ENCODE data around the gene EIF3F. TPM values are rescaled to one million over a fixed set of nuclear protein-coding genes. Genes with fewer than 3 reads are reported as not detected.

EIF3F gene
- polyA plus RNA-seq, 2 of the 4 experiments (the other 2 are of a cell fraction), result 119 to 293 TPM

- TF ChIP-seq SREBF2 (IDR thresholded peaks at IDR 0.05) (no peak), HDAC2 (IDR thresholded peaks at IDR 0.05) (no peak), MAX (IDR thresholded peaks at IDR 0.05) (no peak), CHD2 (IDR thresholded peaks at IDR 0.05; ENCODE audit: low read length, partially characterized antibody) (no peak), E2F6 (IDR thresholded peaks at IDR 0.05; ENCODE audit: borderline replicate concordance, low read depth) (no peak), ELK1 (IDR thresholded peaks at IDR 0.05; ENCODE audit: low read depth, low read length) (no peak), JUNB (IDR thresholded peaks at IDR 0.05) (no peak), USF2 (IDR thresholded peaks at IDR 0.05) (no peak)
These were observed 14.1 kb upstream of the EIF3F start (continued) for GRCh38 chr11:7973011-7973410.

- TF ChIP-seq NPAS2 (CRISPR knock-in tag; IDR thresholded peaks at IDR 0.05; ENCODE audit: borderline replicate concordance) (no peak), ESRRA (IDR thresholded peaks at IDR 0.05; ENCODE audit: borderline replicate concordance, low read length) (no peak), BCL3 (IDR thresholded peaks at IDR 0.05) (no peak), JUN (IDR thresholded peaks at IDR 0.05) (no peak), E2F6 (IDR thresholded peaks at IDR 0.05; ENCODE audit: borderline replicate concordance, low read depth) (no peak), RNF2 (IDR thresholded peaks at IDR 0.05; ENCODE audit: borderline replicate concordance, low read depth) (no peak), CBX8 (IDR thresholded peaks at IDR 0.05) (no peak), MAFK (IDR thresholded peaks at IDR 0.05; ENCODE audit: partially characterized antibody) (no peak), PBX3 (IDR thresholded peaks at IDR 0.05) (no peak), HOXB13 (CRISPR knock-in tag; IDR thresholded peaks at IDR 0.05; ENCODE audit: low read depth) (no peak)
- FAIRE-seq, result no peak
- Histone ChIP-seq H3K4me2 (no peak overlapping the region), H3K9me3 (no peaks in the 10 kb centered on the region), H3K27ac (no peak overlapping the region), H3K4me3 (no peak overlapping the region), H3K4me1 (peaks cover 11% of the 10 kb centered on the region)
- ATAC-seq, result 0 out of 6 replicates have a peak, but pooled peaks of 1 of the 2 experiments have one; percentile 24
- 82% methylated on average over 2 of the region's 2 CpGs for WGBS (ENCODE audit: missing lambda C conversion rate)
- POLR2A ChIA-PET, result no interaction called here
- CTCF ChIA-PET, result interaction anchor here (1.0 to 2.8 kb wide), 6 partner anchors 9 to 877 kb away, joined by 3 to 22 read pairs (median 5); partner anchors contain the start of gene EIF3F
- DNase-seq (ENCODE audit: low read depth in 1 of 2, low spot score in 1 of 2), result no peak
These were observed 12.5 kb upstream of the EIF3F start for GRCh38 chr11:7974668-7975067.

GRCh38 chr11:7977232-7977917 is 9.8 kb upstream of the EIF3F start:
- Histone ChIP-seq H3K4me2 (peak overlapping the region; percentile 69), H3K27ac (peak overlapping the region; percentile 34 to 71; a peak in 5 of 6 replicates), H3K4me1 (peaks cover 11% of the 10 kb centered on the region), H3K9me3 (no peaks in the 10 kb centered on the region), H3K4me3 (no peak overlapping the region)
- ChIA-PET POLR2A (interaction anchor here (1.4 kb wide), 1 partner anchor 10 kb away, joined by 7 read pairs; the partner anchor contains the start of gene EIF3F), CTCF (interaction anchor here (0.6 to 2.3 kb wide), 4 partner anchors 9 to 122 kb away, joined by 3 to 16 read pairs (median 4); partner anchors contain the start of gene EIF3F)
- WGBS (ENCODE audit: missing lambda C conversion rate), result 7% methylated on average over 5 of the region's 5 CpGs
- ATAC-seq (peak; percentile 36 to 50; a peak in 3 of 6 replicates), FAIRE-seq (no peak), DNase-seq (ENCODE audit: low read depth in 1 of 2, low spot score in 1 of 2) (peak in 1 of 2 experiments; percentile 24)
- no peak for TF ChIP-seq ATOH8 (CRISPR knock-in tag; IDR thresholded peaks at IDR 0.05; ENCODE audit: low read depth)
- no peak for TF ChIP-seq NR3C1 (IDR thresholded peaks at IDR 0.05)
- TF ChIP-seq ZFP36 (IDR thresholded peaks at IDR 0.05; ENCODE audit: borderline replicate concordance, partially characterized antibody), result no peak
- no peak for TF ChIP-seq CHD4 (IDR thresholded peaks at IDR 0.05; ENCODE audit: borderline replicate concordance)
- peak; percentile 67 to 88 for TF ChIP-seq CEBPB (IDR thresholded peaks at IDR 0.05)
- 0 out of 5 replicates have a peak, but pooled peaks of 1 of the 2 experiments have one; percentile 16 for TF ChIP-seq JUN (IDR thresholded peaks at IDR 0.05)

All from A549 (cell line).